Stimulated activated CD8-positive, alpha-beta memory T cell treated with anti-CD3 and anti-CD28 coated beads, Interleukin-15, amount 100 ng/mL, for 48 hours (primary cell): Measurements from ENCODE around the gene TTC3.

Experiments
- DNase-seq, 2 donors: peaks; one replicate each; pipeline ENCODE4 v3.0.0-alpha.2; 2020; ENCODE audit warnings: low read depth in 2 of 2

Gene TTC3

GRCh38 chr21:37249112-37249904 is 176.3 kb downstream of the TTC3 start:
- DNase-seq, result no peak

DNA sequence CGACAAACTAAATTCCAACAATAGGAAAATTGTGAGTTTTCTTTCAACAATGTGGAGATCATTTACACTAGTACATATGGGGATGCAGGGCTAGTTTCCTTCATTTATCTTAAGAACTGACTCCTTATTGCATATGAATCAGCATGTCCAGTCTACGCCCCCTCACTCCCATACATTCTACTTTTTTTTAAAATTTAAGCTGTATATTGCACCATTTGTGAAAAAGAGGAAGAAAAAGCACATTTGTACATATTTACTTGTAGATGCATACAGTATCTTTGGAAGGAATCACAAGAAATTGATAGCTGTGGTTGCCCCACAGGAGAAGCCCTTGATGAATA is 178.2 kb downstream of the TTC3 start:
- DNase-seq, result no peak
